ENCODE measurements around the gene COBL. TPM values are rescaled to one million over a fixed set of nuclear protein-coding genes. Genes with fewer than 3 reads are reported as not detected.

COBL gene
- total and polyA plus RNA-seq, 9 of the 15 experiments (the other 6 are each of a cell fraction or from before 2014, with no cell fraction given), result 0.01 to 2.4 (median 0.09) TPM; not detected in 3

DNA sequence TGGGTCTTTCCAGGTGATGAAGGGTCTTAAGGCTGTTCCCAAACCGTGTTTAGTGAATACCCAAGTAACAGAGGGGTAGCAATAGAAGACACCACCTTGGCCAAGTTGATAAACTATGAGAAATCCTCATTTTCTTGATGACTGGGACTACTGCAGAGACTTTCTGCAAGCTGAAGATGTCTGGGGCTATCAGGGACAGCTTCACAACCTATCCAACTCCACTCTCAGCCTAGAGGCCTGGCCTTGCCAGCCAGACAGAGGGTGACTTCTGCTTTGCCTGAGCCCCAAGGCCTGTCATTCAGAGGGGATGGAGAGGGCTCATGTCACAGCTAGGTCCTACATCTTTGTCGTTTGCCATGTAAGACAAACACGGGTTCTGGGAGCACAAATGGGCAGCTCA, 278.0 kb downstream of the COBL start (continued):
- TF ChIP-seq, protein P1, sequence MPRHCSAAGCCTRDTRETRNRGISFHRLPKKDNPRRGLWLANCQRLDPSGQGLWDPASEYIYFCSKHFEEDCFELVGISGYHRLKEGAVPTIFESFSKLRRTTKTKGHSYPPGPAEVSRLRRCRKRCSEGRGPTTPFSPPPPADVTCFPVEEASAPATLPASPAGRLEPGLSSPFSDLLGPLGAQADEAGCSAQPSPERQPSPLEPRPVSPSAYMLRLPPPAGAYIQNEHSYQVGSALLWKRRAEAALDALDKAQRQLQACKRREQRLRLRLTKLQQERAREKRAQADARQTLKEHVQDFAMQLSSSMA (CRISPR knock-in tag; IDR thresholded peaks at IDR 0.05), result no peak
- TF ChIP-seq AFF4 (CRISPR knock-in tag; IDR thresholded peaks at IDR 0.05), result no peak
- no peak for TF ChIP-seq FOXM1 (IDR thresholded peaks at IDR 0.05; ENCODE audit: low read depth)
- TF ChIP-seq FOXM1 (CRISPR knock-in tag; IDR thresholded peaks at IDR 0.05; ENCODE audit: low read depth), result no peak
- no peak for TF ChIP-seq SRSF3 (IDR thresholded peaks at IDR 0.05; ENCODE audit: insufficient read depth, low read length)
- no peak for TF ChIP-seq NR2C1 (IDR thresholded peaks at IDR 0.05)
- TF ChIP-seq NR2C1 (tag; IDR thresholded peaks at IDR 0.05), result no peak

DNA sequence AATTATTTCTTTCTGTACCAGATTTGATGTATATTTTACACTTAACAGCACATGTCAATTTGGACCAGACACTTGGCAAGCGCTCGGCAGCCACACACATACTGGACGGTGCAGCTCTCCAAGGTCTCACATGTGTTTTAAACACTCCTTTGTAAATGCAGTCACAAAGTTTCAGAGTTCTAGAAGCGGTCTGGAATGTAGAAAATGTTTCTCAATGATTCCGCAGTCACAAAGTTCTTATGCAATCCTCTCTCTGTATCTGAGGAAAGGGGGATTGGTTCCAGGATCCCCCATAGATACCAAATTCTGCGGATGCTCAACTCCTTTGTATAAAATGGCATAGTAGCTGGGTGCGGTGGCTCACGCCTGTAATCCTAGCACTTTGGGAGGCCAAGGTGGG, 280.9 kb downstream of the COBL start:
- no peaks in the 10 kb centered on the region for H3K9me1 ChIP-seq (ENCODE audit: control insufficient read depth, insufficient read depth, low read length)
- FAIRE-seq, result no peak
- TF ChIP-seq HLTF (IDR thresholded peaks at IDR 0.05), result no peak
- H3K79me2 ChIP-seq (ENCODE audit: control insufficient read depth, insufficient read depth, low read length), result no peaks in the 10 kb centered on the region
- H3K4me3 ChIP-seq, result no peak overlapping the region
- H4K20me1 ChIP-seq (replicated peaks; ENCODE audit: control insufficient read depth, insufficient read depth, low read length), result peaks cover 3% of the 10 kb centered on the region; the same call in 1 of the 2 replicates
- no peak overlapping the region for H3K27ac ChIP-seq (ENCODE audit: extremely low read depth, low read depth, low read length)
- 0% methylated on average over 8 of the region's 8 CpGs for WGBS (ENCODE audit: insufficient coverage, low coverage, missing lambda C conversion rate)
- no peaks in the 10 kb centered on the region for H3K36me3 ChIP-seq (ENCODE audit: control insufficient read depth, insufficient read depth, low read length)
- CTCF ChIA-PET (ENCODE audit: low intra/inter-chr PET ratio), result no interaction called here
- DNase-seq (ENCODE audit: extremely low read depth in 1 of 4, low spot score in 3 of 4), result no peak
- no peak overlapping the region for H2AFZ ChIP-seq (ENCODE audit: low read depth, low read length)
- no TSS peak for BruUV-seq (replicated peaks)
- ATAC-seq, result no peak
- no peak overlapping the region for H3K9ac ChIP-seq (ENCODE audit: insufficient read depth in 1 of 2, low read depth in 2 of 2, low read length in 2 of 2)
- H3K9me3 ChIP-seq (replicated peaks; ENCODE audit: control insufficient read depth, insufficient read depth, low read depth, low read length), result no peaks in the 10 kb centered on the region
- in situ Hi-C loops (cut with MboI), result no loop called here
- no peaks in the 10 kb centered on the region for H3K4me1 ChIP-seq (replicated peaks in 1 of 2; ENCODE audit: control insufficient read depth in 2 of 2, insufficient read depth in 2 of 2, low read length in 2 of 2)
- peaks cover 0 to 41% of the 10 kb centered on the region in 2 experiments; a peak in 2 of 5 replicates for H3K27me3 ChIP-seq (ENCODE audit: control insufficient read depth in 2 of 2, insufficient read depth in 2 of 2, low read length in 2 of 2)
- POLR2A ChIA-PET, result no interaction called here
- intact Hi-C loops (cut with micrococcal nuclease), result no loop called here
- H3K4me2 ChIP-seq (ENCODE audit: insufficient read depth, low read length), result no peak overlapping the region
